Right lung (tissue), 5 donors: ENCODE results near the gene CD164L2. TPM values are rescaled to one million over a fixed set of nuclear protein-coding genes. Genes with fewer than 3 reads are reported as not detected.
"Not testable (repeated sequence)": the region's sequence is repeated elsewhere in the genome, so short reads cannot be mapped to it uniquely, and the experiment has no call there.

Experiments used
- DNase-seq, 2 donors: peaks; one replicate each; pipeline ENCODE4 v3.0.0-alpha.2; 2013
- polyA plus RNA-seq, 5 donors: library from polyadenylated mRNA; unstranded; fragments of 120-200 nt; gene quantifications; one replicate each; pipeline versions ENCODE4 v1.2.1 to v1.2.3, GENCODE V29; 2013; ENCODE audit warnings: inconsistent platforms in 1 of 5, low replicate concordance in 1 of 5; ENCODE audit not compliant: insufficient read length in 5 of 5, insufficient read depth in 1 of 5

The CD164L2 gene
- polyA plus RNA-seq, 5 donors = 0.18 to 3.5 (median 1.6) TPM

GRCh38 chr1:27391511-27392095 lies 8.5 kb upstream of the CD164L2 start:
- peak in 1 of 2 donors; percentile 46 for DNase-seq

- no peak for DNase-seq
Observed at GRCh38 chr1:27388337-27389005, 5.3 kb upstream of the CD164L2 start.

GRCh38 chr1:27384797-27385196 lies 1.7 kb upstream of the CD164L2 start:
- DNase-seq = not testable (repeated sequence)

GRCh38 chr1:27383661-27384060 lies 528 bp upstream of the CD164L2 start:
- DNase-seq = no peak

- no peak for DNase-seq
Observed at GRCh38 chr1:27381969-27382762, 967 bp downstream of the CD164L2 start.

- no peak for DNase-seq
Observed at GRCh38 chr1:27380766-27381733, 2.1 kb downstream of the CD164L2 start.

GRCh38 chr1:27380224-27380623 lies 2.9 kb downstream of the CD164L2 start:
- DNase-seq = no peak

GRCh38 chr1:27379564-27380122 lies 3.5 kb downstream of the CD164L2 start:
- no peak for DNase-seq

GRCh38 chr1:27377760-27378495 lies 5.2 kb downstream of the CD164L2 start:
- DNase-seq = no peak

GRCh38 chr1:27374362-27375086 lies 8.6 kb downstream of the CD164L2 start, which contains the start of gene FCN3:
Gene FCN3, minus strand, starts transcription at chr1:27374824. Its CDS starts 6 bp downstream, at chr1:27374818.
- DNase-seq = no peak

GRCh38 chr1:27372808-27373690 lies 10.1 kb downstream of the CD164L2 start:
- no peak for DNase-seq

- DNase-seq = no peak
Observed at GRCh38 chr1:27372022-27372807, 10.9 kb downstream of the CD164L2 start.

- no peak for DNase-seq
Observed at GRCh38 chr1:27368869-27369582, 14.1 kb downstream of the CD164L2 start.

- no peak for DNase-seq
Observed at GRCh38 chr1:27367160-27367650, 15.9 kb downstream of the CD164L2 start.

GRCh38 chr1:27366411-27367159 lies 16.5 kb downstream of the CD164L2 start, which contains the start of gene MAP3K6:
Gene MAP3K6, minus strand, starts transcription at chr1:27366961. Its CDS starts 364 bp downstream, at chr1:27366597.
- DNase-seq = peak; percentile 62 to 64

GRCh38 chr1:27366113-27366410 lies 17.1 kb downstream of the CD164L2 start:
- DNase-seq = peak; percentile 81 to 82
